PC-3 (cell line): Measurements from ENCODE around the gene ARFGAP3. TPM values are rescaled to one million over a fixed set of nuclear protein-coding genes. Genes with fewer than 3 reads are reported as not detected.

Source experiments
- ATAC-seq: fragments of 200-7000 bp; cut with Tn5 transposase; 2 replicates; pipeline ENCODE4 v1.9.1; 2020; ENCODE audit warnings: mild to moderate bottlenecking, moderate library complexity
- BruUV-seq: library from RNA; stranded (reverse); fragments of 400-500 nt; replicated peaks from 2 replicates; lab custom pipeline; 2021; lab: Mats Ljungman, UMichigan
- CTCF ChIA-PET: fragments of 300-600 bp; sonication (Branson Sonifier 250); formaldehyde crosslinking; loops from one replicate; lab custom pipeline; 2022; ENCODE audit warnings: antibody characterized with exemption; lab: Charles Lee
- POLR2A ChIA-PET: fragments of 300-600 bp; sonication (Branson Sonifier 250); formaldehyde crosslinking; loops from one replicate; lab custom pipeline; 2022; ENCODE audit warnings: antibody characterized with exemption; ENCODE audit not compliant: unreplicated experiment; lab: Charles Lee
- DNase-seq: peaks from one replicate; pipeline ENCODE4 v3.0.0-alpha.2; 2015
- H2AFZ ChIP-seq: fragments of 300-600 bp; sonication (generic); 2 replicates; pipeline ENCODE4 v1.6.0; 2016; ENCODE audit warnings: antibody characterized with exemption, low read length
- H3F3A ChIP-seq: fragments of 300-600 bp; sonication (generic); one replicate; pipeline ENCODE4 v1.6.0; 2017; ENCODE audit warnings: antibody characterized with exemption, low read length, control low read depth, mild to moderate bottlenecking; ENCODE audit not compliant: unreplicated experiment
- H3K27ac ChIP-seq: fragments of 300-600 bp; sonication (generic); 2 replicates; pipeline ENCODE4 v1.5.1; 2016; ENCODE audit warnings: mild to moderate bottlenecking, low read length
- H3K27me3 ChIP-seq: fragments of 300-600 bp; sonication (generic); 2 replicates; pipeline ENCODE4 v1.6.1; 2016; ENCODE audit warnings: low read length, mixed read lengths
- H3K36me3 ChIP-seq: fragments of 300-600 bp; sonication (generic); 2 replicates; pipeline ENCODE4 v1.6.1; 2016; ENCODE audit warnings: low read depth, mixed run types, low read length, mixed read lengths
- H3K4me1 ChIP-seq: fragments of 300-600 bp; sonication (generic); 2 replicates; pipeline ENCODE4 v1.5.1; 2016; ENCODE audit warnings: low read length; ENCODE audit not compliant: insufficient read depth
- H3K4me2 ChIP-seq: fragments of 300-600 bp; sonication (generic); 2 replicates; pipeline ENCODE4 v1.6.0; 2016; ENCODE audit warnings: low read length
- H3K4me3 ChIP-seq: fragments of 300-600 bp; sonication (generic); 2 replicates; pipeline ENCODE4 v1.5.1; 2016; ENCODE audit warnings: mild to moderate bottlenecking, low read length, mixed read lengths
- H3K79me2 ChIP-seq: fragments of 300-600 bp; sonication (generic); 2 replicates; pipeline ENCODE4 v1.6.1; 2017; ENCODE audit warnings: low read length, mixed read lengths
- H3K9ac ChIP-seq: fragments of 300-600 bp; sonication (generic); 2 replicates; pipeline ENCODE4 v1.6.0; 2016; ENCODE audit warnings: mild to moderate bottlenecking, low read length
- H3K9me2 ChIP-seq: fragments of 300-600 bp; sonication (generic); replicated peaks from 2 replicates; pipeline ENCODE4 v1.6.1; 2016; ENCODE audit warnings: mixed run types, low read length, mixed read lengths
- H3K9me3 ChIP-seq: fragments of 300-600 bp; sonication (generic); 2 replicates; pipeline ENCODE4 v1.6.1; 2016; ENCODE audit warnings: low read length, mixed read lengths
- H4K20me1 ChIP-seq: fragments of 300-600 bp; sonication (generic); 2 replicates; pipeline ENCODE4 v1.6.1; 2016; ENCODE audit warnings: low read length, mixed read lengths
- EZH2 ChIP-seq: fragments of 300-600 bp; sonication (generic); IDR thresholded peaks from one replicate; pipeline ENCODE4 v1.6.1; 2017; ENCODE audit warnings: antibody characterized with exemption, mild to moderate bottlenecking, low read length; ENCODE audit not compliant: unreplicated experiment
- EZH2phosphoT487 ChIP-seq: fragments of 300-600 bp; sonication (generic); IDR thresholded peaks from 2 replicates; pipeline ENCODE4 v1.6.1; 2018; ENCODE audit warnings: mild to moderate bottlenecking, antibody characterized with exemption, low read length, borderline replicate concordance
- intact Hi-C: fragments of 100-400 bp; cut with micrococcal nuclease; formaldehyde crosslinking; loops from 2 replicates; pipeline ENCODE4 v1.9.0; 2023
- total RNA-seq: library from RNA; depleted of rRNA; stranded (reverse); fragments of >200 nt; gene quantifications from 2 replicates; pipeline ENCODE4 v1.2.3, GENCODE V29; 2014
- TF ChIP-seq, protein P1 (sequence below): fragments of 300-600 bp; sonication (generic); conservative IDR thresholded peaks from 2 replicates; pipeline ENCODE4 v1.5.1; 2017; ENCODE audit warnings: antibody characterized with exemption, low read depth, mild to moderate bottlenecking, low read length

The ARFGAP3 gene
- total RNA-seq, 1 experiment from 2014 or later: 19.2 TPM

DNA sequence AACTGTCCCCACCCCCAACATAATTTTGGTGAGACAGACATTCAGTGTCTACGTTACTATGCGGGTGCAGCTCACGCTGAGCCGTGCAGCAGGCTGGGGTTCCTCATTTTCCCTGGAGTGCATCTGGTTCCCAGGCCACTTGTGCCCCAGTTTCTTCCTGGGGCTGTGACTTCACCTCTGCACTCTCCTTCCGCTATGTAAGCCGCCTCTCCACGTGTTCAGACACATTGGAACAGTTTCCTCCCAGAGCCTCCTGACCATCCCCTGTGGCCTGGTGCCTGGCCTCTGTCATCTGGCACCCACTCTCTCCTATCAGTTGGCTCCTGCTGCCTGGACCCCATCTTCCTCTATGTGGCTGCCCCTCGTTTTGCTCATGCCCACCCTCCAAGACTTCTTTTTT, 90.2 kb downstream of the ARFGAP3 start:
- Histone ChIP-seq H2AFZ (no peak overlapping the region), H3K27ac (no peak overlapping the region), H3K36me3 (no peaks in the 10 kb centered on the region), H3K79me2 (no peaks in the 10 kb centered on the region), H3F3A (no peaks in the 10 kb centered on the region), H3K4me3 (no peak overlapping the region), H3K4me1 (no peaks in the 10 kb centered on the region), H3K9ac (no peak overlapping the region), H3K27me3 (no peaks in the 10 kb centered on the region), H3K9me2 (no peaks in the 10 kb centered on the region), H3K9me3 (no peaks in the 10 kb centered on the region), H3K4me2 (no peak overlapping the region), H4K20me1 (no peaks in the 10 kb centered on the region)
- intact Hi-C loops: no loop called here
- ATAC-seq (no peak), DNase-seq (no peak)
- ChIA-PET CTCF (no interaction called here), POLR2A (no interaction called here)
- BruUV-seq: no TSS peak
- TF ChIP-seq, protein P1, sequence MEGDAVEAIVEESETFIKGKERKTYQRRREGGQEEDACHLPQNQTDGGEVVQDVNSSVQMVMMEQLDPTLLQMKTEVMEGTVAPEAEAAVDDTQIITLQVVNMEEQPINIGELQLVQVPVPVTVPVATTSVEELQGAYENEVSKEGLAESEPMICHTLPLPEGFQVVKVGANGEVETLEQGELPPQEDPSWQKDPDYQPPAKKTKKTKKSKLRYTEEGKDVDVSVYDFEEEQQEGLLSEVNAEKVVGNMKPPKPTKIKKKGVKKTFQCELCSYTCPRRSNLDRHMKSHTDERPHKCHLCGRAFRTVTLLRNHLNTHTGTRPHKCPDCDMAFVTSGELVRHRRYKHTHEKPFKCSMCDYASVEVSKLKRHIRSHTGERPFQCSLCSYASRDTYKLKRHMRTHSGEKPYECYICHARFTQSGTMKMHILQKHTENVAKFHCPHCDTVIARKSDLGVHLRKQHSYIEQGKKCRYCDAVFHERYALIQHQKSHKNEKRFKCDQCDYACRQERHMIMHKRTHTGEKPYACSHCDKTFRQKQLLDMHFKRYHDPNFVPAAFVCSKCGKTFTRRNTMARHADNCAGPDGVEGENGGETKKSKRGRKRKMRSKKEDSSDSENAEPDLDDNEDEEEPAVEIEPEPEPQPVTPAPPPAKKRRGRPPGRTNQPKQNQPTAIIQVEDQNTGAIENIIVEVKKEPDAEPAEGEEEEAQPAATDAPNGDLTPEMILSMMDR: no peak
- TF ChIP-seq EZH2 (no peak), EZH2phosphoT487 (no peak)

DNA sequence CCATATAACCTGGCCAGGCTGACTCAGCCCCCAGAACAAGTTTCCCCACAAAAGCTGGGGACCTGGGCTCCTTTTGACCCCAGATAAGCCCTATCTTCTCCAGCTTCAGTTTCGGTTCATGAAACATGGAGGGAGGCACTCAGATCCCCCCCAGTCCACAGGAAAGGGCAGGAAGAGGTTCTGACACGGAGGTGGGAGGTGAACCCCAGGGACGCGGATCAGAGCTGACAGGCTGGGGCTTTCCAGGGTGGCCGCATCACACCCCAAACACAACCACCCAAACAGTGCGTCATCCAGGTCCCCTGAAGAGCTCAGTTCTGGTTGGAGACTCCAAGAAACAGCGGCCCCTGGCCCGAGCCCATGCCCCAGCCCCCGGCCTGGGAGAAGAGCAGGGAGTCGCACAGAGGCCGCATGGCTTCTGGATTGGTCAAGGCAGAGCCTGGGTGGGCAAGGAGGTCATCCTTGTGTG, 92.1 kb downstream of the ARFGAP3 start:
- no peak for ATAC-seq

DNA sequence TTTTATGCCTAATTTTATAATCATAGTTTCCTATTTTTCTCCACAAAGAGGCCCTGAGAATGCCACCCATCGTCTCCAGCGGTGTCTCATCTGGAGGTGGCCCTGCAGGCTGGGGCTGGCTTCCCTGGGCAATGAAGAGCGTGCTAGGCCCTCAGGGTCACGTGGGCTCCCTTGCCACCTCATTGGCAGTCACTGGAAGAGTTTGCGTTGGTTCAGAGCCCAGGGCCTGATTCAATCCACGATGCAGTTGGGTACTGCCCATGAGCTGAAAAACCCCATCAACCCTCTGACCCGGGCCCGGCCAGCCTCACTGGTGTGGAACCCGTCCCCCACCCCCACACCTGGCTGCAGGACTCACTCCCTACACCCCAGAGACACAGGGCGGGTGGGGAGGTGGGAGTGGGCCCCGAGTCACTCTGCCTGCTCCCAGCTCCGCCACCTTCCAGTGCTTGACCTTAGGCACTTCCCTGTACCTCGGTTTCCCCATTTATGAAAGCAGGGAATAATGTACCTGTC, 93.0 kb downstream of the ARFGAP3 start:
- Histone ChIP-seq H3K9ac (no peak overlapping the region), H2AFZ (no peak overlapping the region), H3K79me2 (no peaks in the 10 kb centered on the region), H3K4me1 (no peaks in the 10 kb centered on the region; the same call in 1 of the 2 replicates), H3K4me2 (no peak overlapping the region), H4K20me1 (no peaks in the 10 kb centered on the region), H3K27ac (no peak overlapping the region), H3F3A (no peaks in the 10 kb centered on the region), H3K9me2 (no peaks in the 10 kb centered on the region), H3K4me3 (no peak overlapping the region), H3K36me3 (no peaks in the 10 kb centered on the region), H3K9me3 (no peaks in the 10 kb centered on the region), H3K27me3 (no peaks in the 10 kb centered on the region)
- intact Hi-C loops: no loop called here
- ChIA-PET CTCF (no interaction called here), POLR2A (no interaction called here)
- ATAC-seq (no peak), DNase-seq (no peak)
- TF ChIP-seq, protein P1: no peak
- no peak for TF ChIP-seq EZH2
- no peak for TF ChIP-seq EZH2phosphoT487
- BruUV-seq: no TSS peak

More for the DNA sequence above, 92.1 kb downstream of the ARFGAP3 start:
- no peaks in the 10 kb centered on the region for H3K79me2 ChIP-seq
- no peak overlapping the region for H2AFZ ChIP-seq
- H3F3A ChIP-seq: no peaks in the 10 kb centered on the region
- no peak overlapping the region for H3K4me3 ChIP-seq
- ChIA-PET POLR2A (interaction anchor here (0.6 kb wide), 1 partner anchor 79 kb away, joined by 3 read pairs; no protein-coding TSS in a partner anchor), CTCF (interaction anchor here (0.6 kb wide), 1 partner anchor 80 kb away, joined by 3 read pairs; no protein-coding TSS in a partner anchor)
- H3K9me2 ChIP-seq: no peaks in the 10 kb centered on the region
- H3K27me3 ChIP-seq: no peaks in the 10 kb centered on the region
- intact Hi-C loops: no loop called here
- TF ChIP-seq EZH2: no peak
- TF ChIP-seq EZH2phosphoT487: no peak
- TF ChIP-seq, protein P1: no peak
- no peaks in the 10 kb centered on the region for H3K36me3 ChIP-seq
- no peaks in the 10 kb centered on the region for H4K20me1 ChIP-seq
- H3K4me2 ChIP-seq: no peak overlapping the region
- no TSS peak for BruUV-seq
- no peak overlapping the region for H3K9ac ChIP-seq
- H3K9me3 ChIP-seq: no peaks in the 10 kb centered on the region
- no peak for DNase-seq
- no peak overlapping the region for H3K27ac ChIP-seq
- no peaks in the 10 kb centered on the region for H3K4me1 ChIP-seq
